ENCODE results near the gene FANCC.

Gene FANCC

DNA sequence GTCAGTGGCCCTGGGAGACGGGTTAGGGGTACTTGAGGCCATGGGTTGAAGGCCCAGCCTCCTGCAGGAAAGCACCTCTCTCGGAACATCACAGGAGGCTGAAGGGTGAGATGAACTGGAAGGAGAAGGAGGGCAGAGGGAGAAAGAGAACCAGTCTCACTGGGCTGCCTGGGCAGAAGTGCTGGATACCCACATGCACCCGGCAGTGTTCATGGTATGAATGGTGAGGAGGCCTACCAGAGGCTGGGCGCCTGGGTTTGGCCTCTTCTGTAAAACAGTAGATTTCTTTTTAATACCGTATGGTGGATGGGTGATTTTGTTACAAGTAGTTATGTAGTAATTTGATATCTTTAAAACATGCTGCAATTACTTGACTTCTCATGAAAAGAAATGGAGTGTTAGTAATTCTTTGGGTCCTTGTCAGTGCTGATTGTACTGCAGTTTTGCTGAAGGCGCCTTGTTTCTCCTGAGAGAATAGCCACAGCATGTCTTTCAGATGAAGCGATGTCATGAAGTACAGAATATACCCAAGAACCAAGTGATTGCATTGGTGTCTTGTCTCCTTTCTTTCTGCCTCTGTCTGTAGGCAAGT, 258.6 kb downstream of the FANCC start:
- no peak for DNase-seq

DNA sequence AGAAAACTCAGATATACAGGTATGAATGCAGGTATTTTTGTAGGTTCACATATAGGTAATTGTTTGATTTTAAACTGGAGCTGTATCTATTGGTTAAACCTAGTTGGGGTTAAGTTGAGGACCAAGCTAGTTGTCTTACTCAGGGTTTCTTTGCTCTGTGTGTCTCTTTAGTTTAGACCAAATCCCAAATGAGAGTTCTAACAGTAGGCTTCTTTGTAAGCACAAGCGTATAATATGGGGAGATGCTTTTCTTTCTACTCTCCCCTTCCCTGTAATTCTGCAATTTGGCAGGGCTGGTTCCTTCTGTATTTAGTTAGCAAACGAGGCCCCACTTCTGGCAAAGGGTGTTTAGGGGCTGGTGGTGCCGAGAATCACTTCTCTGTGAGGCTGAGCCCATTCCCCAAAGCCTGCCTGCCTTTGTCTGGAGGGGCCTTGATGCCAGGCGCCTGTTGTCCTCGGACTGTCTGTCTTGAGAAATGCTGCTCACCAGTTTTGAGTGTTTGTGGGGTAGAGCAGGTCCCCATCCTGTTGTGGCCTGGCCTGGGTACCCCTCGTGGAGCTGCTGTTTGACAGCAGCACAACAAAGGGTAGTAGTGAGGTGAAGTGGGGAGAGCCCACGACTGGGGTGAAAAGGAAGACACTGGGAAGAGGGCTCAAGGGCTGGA, 259.3 kb downstream of the FANCC start:
- no peak for DNase-seq

DNA sequence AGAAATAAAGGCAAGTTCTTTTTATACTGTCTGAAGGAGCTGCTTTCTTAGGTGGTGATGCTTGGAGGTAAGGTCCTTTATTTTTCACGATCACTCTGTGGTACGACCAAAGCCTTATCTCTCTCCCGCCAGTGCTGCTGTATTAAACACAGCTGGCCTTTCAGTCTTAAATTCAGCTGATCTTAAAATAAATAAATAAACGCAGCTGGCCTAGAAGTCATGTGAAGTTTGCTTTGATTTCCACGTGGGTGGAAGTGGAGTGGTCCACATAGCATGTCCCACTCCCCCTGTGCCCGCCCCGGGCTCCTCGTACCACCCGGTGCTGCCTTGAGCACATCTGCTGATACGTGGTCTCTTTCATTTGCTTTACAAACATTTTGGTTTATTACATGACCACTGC, 260.4 kb downstream of the FANCC start:
- DNase-seq, result peak; percentile 47

DNA sequence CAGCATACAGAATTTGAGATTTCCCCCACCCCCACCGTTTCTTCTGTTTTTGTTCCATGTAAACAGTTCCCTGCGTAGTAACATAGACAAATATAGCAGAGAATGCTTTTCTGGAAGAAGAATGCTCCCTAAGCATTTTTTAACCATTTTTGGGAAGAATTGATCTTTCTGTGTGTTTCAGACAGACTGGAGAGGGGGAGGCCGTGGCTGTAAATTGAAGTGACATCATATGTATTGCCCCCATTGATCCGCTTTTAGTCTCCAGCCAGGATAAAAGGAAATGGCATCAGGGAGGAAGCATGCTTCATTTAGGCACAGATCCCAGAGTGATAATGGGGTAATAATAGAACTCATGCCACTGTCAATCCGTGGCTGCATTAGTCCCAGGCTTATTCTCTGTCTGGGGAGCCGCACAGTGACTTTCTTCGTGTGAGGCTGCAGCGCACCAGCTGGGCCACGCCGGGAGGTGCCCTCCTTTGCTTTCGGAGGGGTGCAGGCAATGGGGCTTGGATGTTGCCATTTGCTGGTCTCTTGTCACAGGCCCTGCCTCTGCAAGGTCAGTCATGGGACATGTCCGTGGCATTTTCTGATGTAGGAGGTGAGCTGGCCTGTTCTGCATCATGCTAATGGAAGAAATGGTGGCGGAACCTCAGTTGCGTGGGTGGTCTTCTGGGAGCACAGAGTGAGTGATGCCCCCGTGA, 261.5 kb downstream of the FANCC start:
- DNase-seq, result peak; percentile 79

DNA sequence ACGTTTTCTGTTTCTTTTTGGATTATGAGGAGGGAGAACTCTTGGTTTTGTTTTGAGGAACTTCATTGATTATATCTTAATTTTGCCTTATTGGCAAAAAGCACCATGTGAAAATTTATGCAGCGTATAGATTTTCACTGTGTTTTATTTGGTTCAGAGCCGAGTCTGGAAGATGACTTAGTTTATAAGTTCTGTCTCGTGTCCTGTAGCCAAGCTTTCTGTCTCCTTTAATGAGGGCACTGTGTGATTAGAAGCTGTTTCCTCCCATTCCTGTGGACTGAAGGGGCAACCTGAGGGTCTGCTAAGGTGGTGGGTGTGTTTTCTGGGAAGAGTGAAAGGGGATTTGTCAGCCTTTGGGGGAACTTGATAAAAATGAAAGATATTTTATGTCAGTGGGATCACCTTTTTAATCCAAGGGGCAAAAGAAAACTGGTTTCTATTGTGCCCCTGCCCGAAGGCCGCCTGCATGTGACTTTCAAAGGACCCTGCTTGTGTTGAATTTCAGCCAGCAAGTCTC, 262.1 kb downstream of the FANCC start:
- DNase-seq, result peak; percentile 52

DNA sequence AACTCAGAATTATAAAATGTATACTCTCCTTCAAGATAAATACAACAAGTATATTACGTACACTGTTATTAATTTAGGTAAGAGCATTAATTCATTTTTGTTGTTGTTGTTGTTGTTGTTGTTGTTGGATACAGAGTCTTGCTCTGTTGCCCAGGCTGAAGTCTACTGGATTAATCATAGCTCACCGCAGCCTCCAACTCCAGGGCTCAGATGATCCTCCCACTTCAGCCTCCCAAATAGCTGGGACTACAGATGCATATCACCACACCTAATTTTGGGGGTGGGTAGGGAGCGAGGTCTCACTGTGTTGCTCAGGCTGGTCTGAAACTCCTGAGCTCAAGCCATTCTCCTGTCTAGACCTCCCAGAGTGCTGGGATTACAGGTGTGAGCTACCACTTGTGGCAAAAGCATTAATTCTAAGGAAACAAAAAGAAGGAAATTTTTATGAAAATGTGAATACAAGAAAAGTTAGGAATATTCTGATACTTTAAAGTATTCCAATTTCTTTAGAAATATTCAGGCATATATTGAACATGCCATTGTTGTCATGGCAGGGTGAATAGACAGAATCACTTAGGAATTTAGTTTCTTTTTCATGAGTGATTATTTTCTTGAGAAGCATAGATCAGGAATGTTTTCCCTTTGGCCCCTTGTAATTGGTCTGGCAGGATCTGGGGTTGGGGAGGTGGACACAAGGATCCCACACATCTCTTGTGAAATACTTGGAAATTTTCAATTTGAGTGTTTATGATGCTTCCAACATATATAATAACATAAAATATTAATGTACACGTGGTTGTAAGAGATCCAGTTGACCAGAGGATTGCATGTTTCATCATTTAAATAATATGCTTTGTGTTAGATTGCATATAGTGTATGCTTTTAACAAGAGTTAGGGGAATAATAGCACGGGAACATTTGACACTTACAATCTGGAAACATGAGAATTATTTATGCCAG, 263.6 kb downstream of the FANCC start:
- DNase-seq, result no peak

DNA sequence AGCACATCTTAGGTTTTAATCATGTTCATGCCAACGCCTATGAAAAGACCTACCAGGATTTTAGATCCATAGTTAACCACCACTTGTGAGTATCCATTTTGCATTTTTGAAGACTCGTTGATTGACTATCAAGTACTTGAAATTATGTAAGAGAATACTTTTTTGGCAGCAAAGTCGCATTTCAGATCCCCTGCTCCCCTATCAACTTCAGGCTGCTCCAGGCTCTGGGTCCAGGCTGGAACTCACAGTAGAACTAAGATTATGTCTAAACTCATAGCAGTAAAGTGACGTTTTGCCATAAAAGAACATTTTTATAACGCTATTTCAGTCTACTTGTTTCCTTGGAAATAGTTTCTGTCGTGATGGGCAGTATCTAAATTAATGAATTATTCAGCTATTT, 267.7 kb downstream of the FANCC start:
- no peak for DNase-seq
